ENCODE results near the gene FRMD4B. TPM values are rescaled to one million over a fixed set of nuclear protein-coding genes. Genes with fewer than 3 reads are reported as not detected.
A peak's percentile ranks its signal among the peaks of the same experiment; 100 is the strongest.

The FRMD4B gene
- total RNA-seq, 1 experiment from 2014 or later = 0.90 TPM

- DNase-seq (ENCODE audit: low read depth, low spot score) = no peak
- ChIA-PET POLR2A (no interaction called here), CTCF (no interaction called here)
- BruUV-seq (replicated peaks) = no TSS peak
- in situ Hi-C loops (cut with HindIII; ENCODE audit: low pct_unique_long_range_greater_than_20kb, low sequenced_read_pairs) (no loop called here), intact Hi-C loops (cut with micrococcal nuclease; ENCODE audit: unreplicated experiment) (no loop called here)
- TF ChIP-seq TCF7L2 (IDR thresholded peaks at IDR 0.05; ENCODE audit: low read depth, low read length) (no peak), POLR2AphosphoS5 (IDR thresholded peaks at IDR 0.05; ENCODE audit: low read depth, low read length) (no peak), CTCF (IDR thresholded peaks at IDR 0.05) (no peak), SIN3A (IDR thresholded peaks at IDR 0.05; ENCODE audit: borderline replicate concordance, insufficient read depth, low read depth, low read length) (no peak), REST (IDR thresholded peaks at IDR 0.05; ENCODE audit: insufficient read depth in 1 of 2, low read depth in 2 of 2, low read length in 1 of 2) (no peak)
- H3K27ac ChIP-seq (ENCODE audit: low read length) = no peak overlapping the region
- peak overlapping the region; percentile 38 to 69; a peak in 3 of 4 replicates for H3K4me3 ChIP-seq (ENCODE audit: low read depth in 2 of 2, low read length in 2 of 2)
- no peaks in the 10 kb centered on the region for H3K9me3 ChIP-seq (ENCODE audit: control insufficient read depth, insufficient read depth, low read depth, low read length)
- peak; percentile 44 for ATAC-seq
- 0 out of 2 replicates have a peak, but pooled peaks cover 3% of the 10 kb centered on the region for H3K4me1 ChIP-seq (ENCODE audit: control insufficient read depth, insufficient read depth, low read length)
- H3K36me3 ChIP-seq (ENCODE audit: control insufficient read depth, insufficient read depth, low read length) = no peaks in the 10 kb centered on the region
- no peaks in the 10 kb centered on the region for H3K27me3 ChIP-seq (ENCODE audit: control insufficient read depth, insufficient read depth, low read length)
Observed at GRCh38 chr3:69200384-69201068, 185.4 kb downstream of the FRMD4B start.

- TF ChIP-seq POLR2AphosphoS5 (IDR thresholded peaks at IDR 0.05; ENCODE audit: low read depth, low read length) (no peak), SIN3A (IDR thresholded peaks at IDR 0.05; ENCODE audit: borderline replicate concordance, insufficient read depth, low read depth, low read length) (no peak), CTCF (IDR thresholded peaks at IDR 0.05) (no peak), TCF7L2 (IDR thresholded peaks at IDR 0.05; ENCODE audit: low read depth, low read length) (no peak), REST (IDR thresholded peaks at IDR 0.05; ENCODE audit: insufficient read depth in 1 of 2, low read depth in 2 of 2, low read length in 1 of 2) (no peak)
- Histone ChIP-seq H3K4me3 (ENCODE audit: low read depth in 2 of 2, low read length in 2 of 2) (peak overlapping the region; percentile 38 to 69; a peak in 3 of 4 replicates), H3K36me3 (ENCODE audit: control insufficient read depth, insufficient read depth, low read length) (no peaks in the 10 kb centered on the region), H3K27ac (ENCODE audit: low read length) (no peak overlapping the region), H3K27me3 (ENCODE audit: control insufficient read depth, insufficient read depth, low read length) (no peaks in the 10 kb centered on the region), H3K4me1 (ENCODE audit: control insufficient read depth, insufficient read depth, low read length) (0 out of 2 replicates have a peak, but pooled peaks cover 3% of the 10 kb centered on the region), H3K9me3 (ENCODE audit: control insufficient read depth, insufficient read depth, low read depth, low read length) (no peaks in the 10 kb centered on the region)
- in situ Hi-C loops (cut with HindIII; ENCODE audit: low pct_unique_long_range_greater_than_20kb, low sequenced_read_pairs) (no loop called here), intact Hi-C loops (cut with micrococcal nuclease; ENCODE audit: unreplicated experiment) (no loop called here)
- DNase-seq (ENCODE audit: low read depth, low spot score) (no peak), ATAC-seq (no peak)
- CTCF ChIA-PET = no interaction called here
- POLR2A ChIA-PET = no interaction called here
- no TSS peak for BruUV-seq (replicated peaks)
Observed at GRCh38 chr3:69199942-69200341, 185.9 kb downstream of the FRMD4B start.
